ENCODE results near the gene CYTH1.
"Not testable (repeated sequence)": the region's sequence is repeated elsewhere in the genome, so short reads cannot be mapped to it uniquely, and the experiment has no call there.

Gene CYTH1

GRCh38 chr17:78787444-78787843 is 5.4 kb upstream of the CYTH1 start:
- Mint-ChIP-seq H3K4me1 (ENCODE audit: low read depth) (peaks cover 41% of the 10 kb centered on the region), H3K27ac (no peak overlapping the region), H3K36me3 (ENCODE audit: low read depth) (peaks cover 17% of the 10 kb centered on the region), H3K27me3 (ENCODE audit: low read depth) (no peaks in the 10 kb centered on the region), H3K4me3 (no peak overlapping the region), H3K9me3 (no peaks in the 10 kb centered on the region)

DNA sequence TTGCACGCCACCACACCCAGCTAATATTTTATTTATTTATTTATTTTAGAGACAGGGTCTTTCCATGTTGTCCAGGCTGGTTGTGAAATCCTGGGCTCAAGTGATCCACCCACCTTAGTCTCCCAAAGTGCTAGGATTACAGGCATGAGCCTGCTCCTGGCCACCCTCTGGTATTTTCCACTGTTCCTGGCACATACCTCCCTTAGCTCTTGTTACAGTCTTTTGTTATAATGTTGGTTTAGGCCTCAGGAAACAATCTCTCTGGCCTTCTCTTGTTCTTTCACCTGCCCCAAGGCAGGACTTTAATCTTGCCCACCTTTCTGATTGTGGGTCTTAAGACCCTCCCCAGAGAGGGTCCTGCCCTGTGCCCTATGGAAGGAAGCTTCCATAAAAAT is 3.6 kb upstream of the CYTH1 start:
- Mint-ChIP-seq H3K27me3 (ENCODE audit: low read depth) (no peaks in the 10 kb centered on the region), H3K4me3 (no peak overlapping the region), H3K4me1 (ENCODE audit: low read depth) (peaks cover 35% of the 10 kb centered on the region), H3K27ac (peak overlapping the region; percentile 41), H3K9me3 (no peaks in the 10 kb centered on the region), H3K36me3 (ENCODE audit: low read depth) (peaks cover 14% of the 10 kb centered on the region)

GRCh38 chr17:78785011-78785662 is 3.1 kb upstream of the CYTH1 start:
- Mint-ChIP-seq H3K9me3 (no peaks in the 10 kb centered on the region), H3K27ac (peak overlapping the region; percentile 41)

DNA sequence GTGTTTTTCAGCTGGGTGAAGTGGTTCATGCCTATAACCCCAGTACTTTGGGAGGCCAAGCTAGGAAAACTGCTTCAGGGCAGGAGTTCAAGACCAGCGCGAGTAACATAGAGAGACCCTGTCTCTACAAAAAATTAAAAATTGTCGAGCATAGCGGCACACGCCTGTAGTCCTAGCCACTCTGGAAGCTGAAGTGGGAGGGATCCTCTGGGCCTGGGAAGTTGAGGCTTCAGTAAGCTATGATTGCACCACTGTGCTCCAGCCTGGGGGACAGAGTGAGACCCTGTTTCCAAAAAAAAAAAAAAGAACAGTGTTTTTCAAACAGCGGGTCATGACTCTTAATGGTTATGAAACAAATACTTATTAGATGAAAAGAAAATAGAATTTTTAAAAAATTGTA is 2.3 kb upstream of the CYTH1 start:
- H3K4me1 Mint-ChIP-seq (ENCODE audit: low read depth): peaks cover 35% of the 10 kb centered on the region

More at GRCh38 chr17:78785011-78785662, 3.1 kb upstream of the CYTH1 start:
- Mint-ChIP-seq H3K27me3 (ENCODE audit: low read depth) (no peaks in the 10 kb centered on the region), H3K4me3 (peak overlapping the region; percentile 25), H3K4me1 (ENCODE audit: low read depth) (peaks cover 33% of the 10 kb centered on the region), H3K36me3 (ENCODE audit: low read depth) (peaks cover 14% of the 10 kb centered on the region)

GRCh38 chr17:78783711-78784324 is 1.7 kb upstream of the CYTH1 start:
- no peaks in the 10 kb centered on the region for H3K9me3 Mint-ChIP-seq
- H3K4me1 Mint-ChIP-seq (ENCODE audit: low read depth): peaks cover 37% of the 10 kb centered on the region
- peaks cover 18% of the 10 kb centered on the region for H3K36me3 Mint-ChIP-seq (ENCODE audit: low read depth)
- peak overlapping the region; percentile 79 for H3K27ac Mint-ChIP-seq
- H3K27me3 Mint-ChIP-seq (ENCODE audit: low read depth): no peaks in the 10 kb centered on the region
- H3K4me3 Mint-ChIP-seq: peak overlapping the region; percentile 79

More for the DNA sequence above, 2.3 kb upstream of the CYTH1 start:
- Mint-ChIP-seq H3K9me3 (no peaks in the 10 kb centered on the region), H3K27ac (peak overlapping the region; percentile 79), H3K27me3 (ENCODE audit: low read depth) (no peaks in the 10 kb centered on the region), H3K36me3 (ENCODE audit: low read depth) (peaks cover 17% of the 10 kb centered on the region), H3K4me3 (no peak overlapping the region)

DNA sequence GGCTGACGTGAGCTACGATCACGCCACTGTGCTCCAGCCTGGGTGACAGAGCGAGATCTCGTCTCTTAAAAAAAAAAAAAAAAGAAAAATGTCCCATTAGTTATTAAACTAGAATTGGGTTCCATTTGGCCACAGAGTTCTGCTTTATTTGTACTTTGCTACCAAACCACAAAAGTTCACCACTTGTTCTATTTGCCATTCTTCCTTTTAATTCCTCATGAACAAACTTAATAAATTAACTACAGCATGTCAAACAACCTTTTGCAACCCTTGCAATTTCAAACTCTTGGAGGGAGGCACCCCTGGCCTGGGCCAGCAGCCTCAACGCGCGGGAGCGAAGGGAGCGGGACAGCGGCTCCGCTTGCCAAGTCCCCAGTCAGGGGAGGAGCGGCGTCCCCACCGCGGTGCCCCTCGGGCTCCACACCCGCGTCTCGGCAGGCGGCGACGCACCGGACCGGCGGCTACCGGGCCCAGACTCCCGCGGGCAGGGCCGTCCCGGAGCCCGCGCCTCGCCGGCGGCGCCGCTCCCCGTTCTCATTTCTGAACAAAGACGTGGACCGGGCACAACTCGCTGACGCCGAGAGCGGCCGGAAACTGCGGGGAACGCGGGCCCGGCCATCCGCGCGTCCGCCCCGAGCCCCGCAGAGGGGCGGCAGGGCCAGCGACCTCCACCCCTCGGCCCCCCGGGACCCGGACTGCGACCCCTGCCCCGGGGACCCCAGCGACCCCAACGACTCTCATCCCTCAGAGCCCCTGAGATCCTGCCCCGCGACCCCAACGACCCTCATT is 775 bp downstream of the CYTH1 start:
- Mint-ChIP-seq H3K4me1 (ENCODE audit: low read depth) (peaks cover 43% of the 10 kb centered on the region), H3K4me3 (peak overlapping the region; percentile 92)

GRCh38 chr17:78780335-78780734 is 1.7 kb downstream of the CYTH1 start:
- Mint-ChIP-seq H3K36me3 (ENCODE audit: low read depth) (peaks cover 25% of the 10 kb centered on the region), H3K4me3 (peak overlapping the region; percentile 92), H3K9me3 (no peaks in the 10 kb centered on the region), H3K27me3 (ENCODE audit: low read depth) (no peaks in the 10 kb centered on the region), H3K27ac (peak overlapping the region; percentile 96), H3K4me1 (ENCODE audit: low read depth) (peaks cover 46% of the 10 kb centered on the region)

More for the DNA sequence above, 775 bp downstream of the CYTH1 start:
- H3K36me3 Mint-ChIP-seq (ENCODE audit: low read depth): peaks cover 21% of the 10 kb centered on the region
- H3K9me3 Mint-ChIP-seq: no peaks in the 10 kb centered on the region
- no peaks in the 10 kb centered on the region for H3K27me3 Mint-ChIP-seq (ENCODE audit: low read depth)
- H3K27ac Mint-ChIP-seq: peak overlapping the region; percentile 96

DNA sequence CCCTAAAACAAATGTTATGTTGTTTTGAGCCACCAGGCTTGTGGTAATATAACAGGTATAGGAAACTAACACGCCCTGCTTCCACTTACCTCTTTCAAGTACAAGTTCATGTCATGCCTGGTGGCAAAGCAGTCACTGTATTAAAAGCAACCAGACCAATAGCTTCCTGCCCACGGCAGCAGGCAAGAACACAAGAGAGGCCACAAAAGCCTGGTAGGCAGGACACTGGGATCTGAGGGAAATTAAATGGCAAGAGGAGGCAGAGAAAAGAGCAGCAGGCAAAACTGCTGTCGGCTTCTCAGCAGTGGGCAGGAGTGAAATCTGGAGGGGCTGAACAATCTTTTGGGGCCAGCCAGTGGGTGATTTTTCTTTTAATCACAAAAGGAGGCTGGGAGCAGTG is 2.2 kb downstream of the CYTH1 start:
- H3K27me3 Mint-ChIP-seq (ENCODE audit: low read depth): no peaks in the 10 kb centered on the region
- H3K4me3 Mint-ChIP-seq: peak overlapping the region; percentile 92
- peak overlapping the region; percentile 96 for H3K27ac Mint-ChIP-seq
- H3K36me3 Mint-ChIP-seq (ENCODE audit: low read depth): peaks cover 26% of the 10 kb centered on the region
- H3K9me3 Mint-ChIP-seq: no peaks in the 10 kb centered on the region
- peaks cover 45% of the 10 kb centered on the region for H3K4me1 Mint-ChIP-seq (ENCODE audit: low read depth)

DNA sequence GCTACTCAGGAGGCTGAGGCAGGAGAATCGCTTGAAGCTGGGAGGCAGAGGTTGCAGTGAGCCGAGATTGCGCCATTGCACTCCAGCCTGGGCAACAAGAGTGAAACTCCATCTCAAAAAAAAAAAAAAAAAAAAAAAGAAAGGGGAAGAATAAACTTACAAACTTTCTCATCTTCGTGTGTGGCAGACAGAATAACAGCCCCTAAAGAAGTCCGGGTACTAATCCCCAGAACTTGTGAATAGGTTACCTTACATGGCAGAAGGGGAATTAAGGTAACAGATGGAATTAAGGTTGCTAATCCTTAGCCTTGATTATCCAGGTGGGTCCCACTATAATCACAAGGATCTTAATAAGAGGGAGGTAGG is 2.8 kb downstream of the CYTH1 start:
- Mint-ChIP-seq H3K4me3 (peak overlapping the region; percentile 92), H3K4me1 (ENCODE audit: low read depth) (peaks cover 47% of the 10 kb centered on the region), H3K36me3 (ENCODE audit: low read depth) (peaks cover 31% of the 10 kb centered on the region), H3K27ac (peak overlapping the region; percentile 96)
- H3K9me3 Mint-ChIP-seq; H3K27me3 Mint-ChIP-seq (ENCODE audit: low read depth): not testable (repeated sequence)

DNA sequence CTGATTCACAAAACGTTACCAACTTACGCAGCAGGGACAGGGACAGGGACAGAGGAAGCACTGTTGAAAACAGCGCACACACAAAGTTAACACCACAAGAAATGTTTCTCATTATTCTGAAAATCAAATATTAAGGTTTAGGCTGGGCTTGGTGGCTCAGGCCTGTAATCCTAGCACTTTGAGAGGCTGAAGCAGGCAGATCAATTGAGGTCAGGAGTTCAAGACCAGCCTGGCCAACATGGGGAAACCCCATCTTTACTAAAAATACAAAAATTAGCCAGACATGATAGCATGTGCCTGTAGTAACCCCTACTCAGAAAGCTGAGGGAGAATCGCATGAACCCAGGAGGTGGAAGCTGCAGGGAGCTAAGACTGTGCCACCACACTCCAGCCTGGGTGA is 4.2 kb downstream of the CYTH1 start:
- Mint-ChIP-seq H3K4me1 (ENCODE audit: low read depth) (peaks cover 47% of the 10 kb centered on the region), H3K36me3 (ENCODE audit: low read depth) (peaks cover 28% of the 10 kb centered on the region)

GRCh38 chr17:78774956-78775571 is 7.0 kb downstream of the CYTH1 start:
- H3K27me3 Mint-ChIP-seq (ENCODE audit: low read depth): no peaks in the 10 kb centered on the region
- peak overlapping the region; percentile 86 for H3K4me3 Mint-ChIP-seq
- peaks cover 41% of the 10 kb centered on the region for H3K36me3 Mint-ChIP-seq (ENCODE audit: low read depth)
- no peaks in the 10 kb centered on the region for H3K9me3 Mint-ChIP-seq
- peaks cover 58% of the 10 kb centered on the region for H3K4me1 Mint-ChIP-seq (ENCODE audit: low read depth)
- peak overlapping the region; percentile 93 for H3K27ac Mint-ChIP-seq

More for the DNA sequence above, 4.2 kb downstream of the CYTH1 start:
- H3K4me3 Mint-ChIP-seq: peak overlapping the region; percentile 74
- peak overlapping the region; percentile 96 for H3K27ac Mint-ChIP-seq
- H3K9me3 Mint-ChIP-seq: no peaks in the 10 kb centered on the region
- H3K27me3 Mint-ChIP-seq (ENCODE audit: low read depth): no peaks in the 10 kb centered on the region

DNA sequence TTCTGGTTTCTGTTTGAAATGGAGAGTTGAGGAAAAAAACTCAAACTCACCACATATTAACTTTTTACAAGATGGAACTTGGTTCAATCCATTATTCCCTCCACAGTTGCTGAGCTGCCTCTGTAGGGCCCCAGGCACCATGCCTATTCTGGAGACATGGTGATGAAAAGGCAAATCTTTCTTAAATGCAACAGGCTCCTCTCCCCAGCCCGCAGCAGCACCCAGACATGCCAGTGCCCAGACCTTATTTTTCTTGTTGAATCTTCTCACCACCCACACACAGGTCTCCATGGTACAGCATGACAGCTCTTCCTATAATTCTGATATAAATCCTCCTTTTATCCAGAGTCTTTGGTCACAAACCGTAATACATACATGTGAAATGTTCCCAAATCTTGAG is 7.6 kb downstream of the CYTH1 start:
- Mint-ChIP-seq H3K27me3 (ENCODE audit: low read depth) (no peaks in the 10 kb centered on the region), H3K4me3 (peak overlapping the region; percentile 86), H3K36me3 (ENCODE audit: low read depth) (peaks cover 36% of the 10 kb centered on the region), H3K27ac (peak overlapping the region; percentile 93), H3K9me3 (no peaks in the 10 kb centered on the region), H3K4me1 (ENCODE audit: low read depth) (peaks cover 53% of the 10 kb centered on the region)

DNA sequence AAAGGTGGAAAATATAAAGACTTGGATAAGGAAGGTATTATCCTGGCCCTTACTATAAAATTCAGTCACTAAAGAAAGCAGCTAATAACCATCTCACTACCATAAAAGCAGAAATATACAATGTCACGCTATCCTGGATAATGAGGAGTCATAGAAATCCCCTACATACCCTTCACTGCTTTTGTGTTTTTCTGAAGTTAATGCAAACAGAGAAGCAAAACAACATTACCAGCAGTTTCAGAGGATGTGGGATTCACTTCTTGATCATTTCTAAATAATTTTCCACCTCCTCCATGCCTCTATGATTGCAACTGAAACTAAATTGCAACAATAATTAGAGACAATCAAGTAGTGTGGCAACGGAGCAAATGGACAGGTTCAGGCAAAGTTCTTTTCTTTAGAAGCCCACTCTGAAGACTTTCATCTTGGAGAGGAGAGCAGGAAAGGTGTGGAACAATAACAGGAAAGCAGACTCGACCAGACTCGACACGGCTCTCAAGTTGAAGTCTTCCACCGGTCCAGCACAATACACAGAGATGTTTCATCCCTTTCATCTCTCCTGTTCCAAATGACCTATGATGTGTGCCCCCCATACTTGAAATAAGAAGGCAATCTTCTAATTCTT is 10.2 kb downstream of the CYTH1 start:
- H3K4me3 Mint-ChIP-seq: peak overlapping the region; percentile 84
- H3K36me3 Mint-ChIP-seq (ENCODE audit: low read depth): peaks cover 26% of the 10 kb centered on the region
- peak overlapping the region; percentile 96 for H3K27ac Mint-ChIP-seq
- peaks cover 40% of the 10 kb centered on the region for H3K4me1 Mint-ChIP-seq (ENCODE audit: low read depth)
- no peaks in the 10 kb centered on the region for H3K27me3 Mint-ChIP-seq (ENCODE audit: low read depth)
- H3K9me3 Mint-ChIP-seq: no peaks in the 10 kb centered on the region

DNA sequence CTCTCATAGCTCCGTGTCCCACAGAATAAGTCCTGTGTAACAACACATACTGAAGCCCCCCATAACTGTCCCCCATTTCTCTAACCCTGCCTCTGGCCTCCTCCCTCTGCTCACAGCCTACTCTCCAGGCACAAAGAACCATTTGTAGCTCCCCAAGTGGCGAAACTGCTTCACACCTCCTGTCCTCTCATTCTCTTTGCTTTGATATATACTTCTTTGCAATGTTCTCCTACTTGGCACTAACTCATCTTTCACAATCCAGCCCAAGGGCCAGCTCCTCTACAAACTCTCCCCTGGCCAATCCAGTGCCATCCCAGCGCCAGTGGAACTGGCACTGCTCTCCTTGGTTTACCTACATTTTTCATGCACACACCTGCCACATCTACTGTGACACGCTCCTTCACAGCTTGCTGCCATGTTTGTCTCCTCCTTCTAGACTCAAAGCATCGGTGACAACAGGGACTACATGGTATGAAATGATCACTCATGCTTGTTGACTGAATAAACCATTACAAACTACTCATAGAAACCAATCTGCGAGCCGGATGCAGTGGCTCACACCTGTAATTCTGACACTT is 12.8 kb downstream of the CYTH1 start:
- no peaks in the 10 kb centered on the region for H3K9me3 Mint-ChIP-seq
- peaks cover 18% of the 10 kb centered on the region for H3K36me3 Mint-ChIP-seq (ENCODE audit: low read depth)
- H3K4me3 Mint-ChIP-seq: no peak overlapping the region
- no peaks in the 10 kb centered on the region for H3K27me3 Mint-ChIP-seq (ENCODE audit: low read depth)
- peaks cover 33% of the 10 kb centered on the region for H3K4me1 Mint-ChIP-seq (ENCODE audit: low read depth)
- H3K27ac Mint-ChIP-seq: no peak overlapping the region
